Measurements from ENCODE around the gene PRMT9. TPM values are rescaled to one million over a fixed set of nuclear protein-coding genes. Genes with fewer than 3 reads are reported as not detected.

PRMT9 gene
- total RNA-seq, 1 experiment from 2014 or later = 8.6 TPM

- Mint-ChIP-seq H3K9me3 (ENCODE audit: unreplicated experiment) (no peaks in the 10 kb centered on the region), H3K27ac (ENCODE audit: unreplicated experiment) (no peak overlapping the region), H3K27me3 (ENCODE audit: insufficient read depth, unreplicated experiment) (no peaks in the 10 kb centered on the region), H3K36me3 (ENCODE audit: insufficient read depth, unreplicated experiment) (peaks cover 20% of the 10 kb centered on the region), H3K4me1 (ENCODE audit: low read depth, unreplicated experiment) (no peaks in the 10 kb centered on the region), H3K4me3 (ENCODE audit: unreplicated experiment) (no peak overlapping the region)
- intact Hi-C loops (cut with micrococcal nuclease; ENCODE audit: unreplicated experiment) = no loop called here
- no peaks in the 10 kb centered on the region for H3K4me1 ChIP-seq
- no peak overlapping the region for H3K4me3 ChIP-seq (ENCODE audit: low read depth, low read length)
- ChIA-PET CTCF (no interaction called here), POLR2A (no interaction called here)
- TF ChIP-seq CTCF (IDR thresholded peaks at IDR 0.05; ENCODE audit: insufficient read depth in 1 of 2, low read depth in 1 of 2, low read length in 1 of 2, severe bottlenecking in 1 of 2, unreplicated experiment in 1 of 2) = no peak
- H3K27me3 ChIP-seq (replicated peaks; ENCODE audit: control insufficient read depth, insufficient read depth, low read length) = no peaks in the 10 kb centered on the region
- no TSS peak for BruUV-seq (replicated peaks)
- no peak for DNase-seq
- no peaks in the 10 kb centered on the region for H3K9me3 ChIP-seq
- no peaks in the 10 kb centered on the region for H3K36me3 ChIP-seq (ENCODE audit: control insufficient read depth, insufficient read depth, low read length)
Measured at GRCh38 chr4:147674073-147674472, 9.9 kb downstream of the PRMT9 start.

GRCh38 chr4:147658501-147658900, 25.5 kb downstream of the PRMT9 start:
- Mint-ChIP-seq H3K4me1 (ENCODE audit: low read depth, unreplicated experiment) (no peaks in the 10 kb centered on the region), H3K9me3 (ENCODE audit: unreplicated experiment) (no peaks in the 10 kb centered on the region), H3K4me3 (ENCODE audit: unreplicated experiment) (no peak overlapping the region), H3K36me3 (ENCODE audit: insufficient read depth, unreplicated experiment) (peaks cover 18% of the 10 kb centered on the region), H3K27ac (ENCODE audit: unreplicated experiment) (no peak overlapping the region), H3K27me3 (ENCODE audit: insufficient read depth, unreplicated experiment) (no peaks in the 10 kb centered on the region)
- no peak for DNase-seq
- no peak overlapping the region for H3K4me3 ChIP-seq (ENCODE audit: low read depth, low read length)
- intact Hi-C loops (cut with micrococcal nuclease; ENCODE audit: unreplicated experiment) = no loop called here
- no peaks in the 10 kb centered on the region for H3K27me3 ChIP-seq (replicated peaks; ENCODE audit: control insufficient read depth, insufficient read depth, low read length)
- ChIA-PET POLR2A (no interaction called here), CTCF (no interaction called here)
- no peaks in the 10 kb centered on the region for H3K9me3 ChIP-seq
- no peaks in the 10 kb centered on the region for H3K36me3 ChIP-seq (ENCODE audit: control insufficient read depth, insufficient read depth, low read length)
- no peaks in the 10 kb centered on the region for H3K4me1 ChIP-seq
- BruUV-seq (replicated peaks) = no TSS peak
- no peak for TF ChIP-seq CTCF (IDR thresholded peaks at IDR 0.05; ENCODE audit: insufficient read depth in 1 of 2, low read depth in 1 of 2, low read length in 1 of 2, severe bottlenecking in 1 of 2, unreplicated experiment in 1 of 2)

GRCh38 chr4:147655639-147656038, 28.3 kb downstream of the PRMT9 start:
- H3K36me3 ChIP-seq (ENCODE audit: control insufficient read depth, insufficient read depth, low read length) = no peaks in the 10 kb centered on the region
- H3K4me1 ChIP-seq = no peaks in the 10 kb centered on the region
- CTCF ChIA-PET = no interaction called here
- DNase-seq = no peak
- H3K27me3 ChIP-seq (replicated peaks; ENCODE audit: control insufficient read depth, insufficient read depth, low read length) = no peaks in the 10 kb centered on the region
- H3K4me3 Mint-ChIP-seq (ENCODE audit: unreplicated experiment) = no peak overlapping the region
- intact Hi-C loops (cut with micrococcal nuclease; ENCODE audit: unreplicated experiment) = no loop called here
- H3K4me1 Mint-ChIP-seq (ENCODE audit: low read depth, unreplicated experiment) = no peaks in the 10 kb centered on the region
- POLR2A ChIA-PET = no interaction called here
- BruUV-seq (replicated peaks) = no TSS peak
- no peak for TF ChIP-seq CTCF (IDR thresholded peaks at IDR 0.05; ENCODE audit: insufficient read depth in 1 of 2, low read depth in 1 of 2, low read length in 1 of 2, severe bottlenecking in 1 of 2, unreplicated experiment in 1 of 2)
- no peak overlapping the region for H3K4me3 ChIP-seq (ENCODE audit: low read depth, low read length)
- H3K9me3 Mint-ChIP-seq (ENCODE audit: unreplicated experiment) = no peaks in the 10 kb centered on the region
- no peak overlapping the region for H3K27ac Mint-ChIP-seq (ENCODE audit: unreplicated experiment)
- H3K36me3 Mint-ChIP-seq (ENCODE audit: insufficient read depth, unreplicated experiment) = peaks cover 26% of the 10 kb centered on the region
- H3K27me3 Mint-ChIP-seq (ENCODE audit: insufficient read depth, unreplicated experiment) = no peaks in the 10 kb centered on the region
- no peaks in the 10 kb centered on the region for H3K9me3 ChIP-seq
